GM12892 (cell line): ENCODE data around the gene MYO16.
"Not testable (repeated sequence)": the region's sequence is repeated elsewhere in the genome, so short reads cannot be mapped to it uniquely, and the experiment has no call there.

ENCODE experiments used
- DNase-seq: peaks from one replicate; pipeline ENCODE4 v3.0.0; 2011; ENCODE audit not compliant: insufficient read length
- FAIRE-seq: peaks from 2 replicates; lab custom pipeline; 2011; peaks lifted over from hg19 to GRCh38; lab: Jason Lieb, UNC
- POLR2A ChIP-seq: IDR thresholded peaks from 2 replicates; pipeline ENCODE4 v1.6.1; 2011; ENCODE audit warnings: low read depth, low read length, control low read depth
- POLR2AphosphoS5 ChIP-seq: IDR thresholded peaks from 2 replicates; pipeline ENCODE4 v1.6.1; 2011; ENCODE audit warnings: low read depth, low read length, control low read depth
- TAF1 ChIP-seq: IDR thresholded peaks from 2 replicates; pipeline ENCODE4 v1.6.1; 2011; ENCODE audit warnings: low read depth, mild to moderate bottlenecking, control low read depth, low read length, borderline replicate concordance

MYO16 gene

DNA sequence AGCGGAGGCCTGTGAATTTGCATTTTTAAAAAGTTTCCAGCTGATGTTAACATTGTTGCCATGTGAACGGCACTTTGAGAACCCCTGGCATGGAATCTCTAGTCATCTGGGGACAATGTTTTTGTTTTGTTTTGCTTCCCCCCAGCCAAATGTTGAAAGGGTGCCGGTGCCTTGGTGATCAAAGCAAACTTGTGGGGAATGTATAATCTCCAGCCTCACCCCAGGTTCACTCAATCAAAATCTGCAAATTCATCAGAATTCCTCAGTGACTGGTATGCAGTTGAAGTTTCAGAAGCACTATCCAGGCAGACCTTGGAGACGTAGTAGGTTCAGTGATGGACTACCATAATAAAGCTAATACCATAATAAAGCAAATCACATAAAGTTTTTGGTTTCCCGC lies 428.7 kb downstream of the MYO16 start:
- TF ChIP-seq POLR2A = no peak
- DNase-seq (no peak), FAIRE-seq (no peak)

DNA sequence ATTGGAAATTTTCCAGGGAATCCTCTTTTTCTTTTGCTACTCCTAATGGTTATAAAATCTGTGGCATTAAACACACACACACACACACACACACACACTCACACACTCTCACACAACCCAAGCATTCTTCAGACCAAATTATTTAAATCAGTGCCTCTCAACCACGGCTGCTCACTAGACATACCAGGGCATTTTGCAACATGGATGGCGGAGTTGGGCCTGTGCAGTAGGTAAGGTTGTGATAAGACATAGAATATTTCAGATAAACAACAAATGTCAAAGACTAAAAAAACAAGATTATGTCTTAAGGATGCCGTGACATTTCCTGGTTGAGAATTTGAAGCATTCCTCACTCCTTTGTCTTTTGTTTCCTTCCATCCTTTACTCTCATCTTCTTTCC lies 443.1 kb downstream of the MYO16 start:
- TF ChIP-seq POLR2AphosphoS5 (no peak), TAF1 (no peak), POLR2A (no peak)
- no peak for FAIRE-seq
- DNase-seq = no peak

DNA sequence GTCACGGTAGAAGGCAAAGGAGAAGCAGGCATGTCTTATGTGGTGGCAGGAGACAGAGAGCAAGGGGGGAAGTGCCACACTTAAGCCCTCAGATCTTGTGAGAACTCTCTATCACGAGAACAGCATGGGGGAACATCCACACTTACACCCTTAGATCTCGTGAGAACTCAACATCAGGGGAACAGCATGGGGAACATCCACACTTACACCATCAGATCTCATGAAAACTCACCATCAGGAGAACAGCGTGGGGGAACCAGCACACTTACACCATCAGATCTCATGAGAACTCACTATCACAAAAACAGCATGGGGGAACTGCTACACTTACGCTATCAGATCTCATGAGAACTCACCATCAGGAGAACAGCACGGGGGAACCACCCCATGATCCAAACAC lies 445.0 kb downstream of the MYO16 start:
- FAIRE-seq (no peak), DNase-seq (no peak)
- TF ChIP-seq TAF1 = no peak
- TF ChIP-seq POLR2AphosphoS5 = no peak
- TF ChIP-seq POLR2A = no peak

DNA sequence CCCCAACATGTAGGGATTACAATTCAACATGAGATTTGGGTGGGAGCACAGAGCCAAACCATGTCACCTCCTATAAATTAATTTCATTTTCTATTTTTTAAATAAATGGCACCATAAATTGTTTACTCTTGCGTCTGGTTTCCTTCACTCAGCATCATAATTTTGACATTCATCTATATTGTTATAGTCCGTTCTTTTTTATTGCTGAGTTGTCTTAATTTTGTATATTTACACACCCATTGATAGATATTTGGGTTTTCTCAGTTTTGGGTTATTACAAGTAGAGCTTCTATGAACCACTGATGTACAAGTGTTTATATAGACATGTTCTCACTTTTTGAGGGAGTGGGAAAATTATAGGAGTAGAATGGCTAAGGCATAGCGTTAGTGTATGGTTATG lies 445.4 kb downstream of the MYO16 start:
- no peak for FAIRE-seq
- no peak for TF ChIP-seq POLR2A
- no peak for TF ChIP-seq POLR2AphosphoS5
- no peak for TF ChIP-seq TAF1
- DNase-seq = no peak

DNA sequence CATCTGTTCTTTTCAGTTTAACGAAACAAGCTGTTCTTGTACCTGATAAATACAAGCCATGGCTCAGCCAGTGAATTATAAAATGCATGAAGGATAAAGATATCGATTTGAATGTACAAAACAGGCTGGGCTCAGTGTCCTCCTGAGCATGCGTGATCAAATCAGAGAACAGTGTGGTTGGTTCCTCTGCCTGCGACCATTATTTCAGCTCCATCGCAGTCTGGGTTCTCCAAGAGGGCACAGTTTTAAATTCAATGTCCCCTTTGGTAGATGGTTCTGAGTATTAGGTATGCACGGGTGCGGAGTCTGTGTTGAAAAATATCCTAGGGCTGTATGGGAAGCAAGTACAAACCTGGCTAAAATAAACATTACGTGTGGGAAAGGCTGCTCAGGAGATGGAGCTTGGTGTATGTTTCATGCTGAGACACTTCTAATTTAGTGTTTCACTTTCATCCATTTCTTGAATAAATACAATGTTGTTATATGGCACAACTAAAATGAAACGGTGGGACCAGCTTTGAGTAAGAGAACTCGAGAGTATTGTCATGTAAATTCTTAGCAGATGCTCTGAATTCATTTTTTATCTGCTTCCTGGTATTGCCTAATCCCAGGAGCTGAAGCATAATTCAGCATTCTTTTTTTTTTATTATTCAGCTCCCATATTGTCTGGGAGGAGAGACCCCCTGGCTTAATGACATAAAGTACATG lies 458.7 kb downstream of the MYO16 start:
- no peak for FAIRE-seq
- no peak for DNase-seq
- TF ChIP-seq TAF1 (no peak), POLR2AphosphoS5 (no peak), POLR2A (no peak)

DNA sequence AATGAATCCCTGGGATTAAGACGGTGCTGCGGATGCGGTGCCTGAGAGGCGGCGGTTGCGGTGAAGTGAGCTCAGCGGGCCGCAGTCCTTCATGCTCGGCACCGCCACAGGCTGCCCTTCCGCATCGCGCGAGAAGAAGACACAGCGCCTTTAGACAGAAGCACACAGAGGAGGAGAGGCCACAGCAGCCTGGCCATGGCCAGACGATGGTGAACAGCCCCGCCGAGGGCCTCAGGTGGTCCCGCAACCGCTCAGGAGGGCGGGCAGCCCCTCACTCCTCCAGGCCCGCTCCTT lies 459.2 kb downstream of the MYO16 start:
- TF ChIP-seq POLR2AphosphoS5 (no peak), TAF1 (no peak), POLR2A (no peak)
- no peak for FAIRE-seq

DNA sequence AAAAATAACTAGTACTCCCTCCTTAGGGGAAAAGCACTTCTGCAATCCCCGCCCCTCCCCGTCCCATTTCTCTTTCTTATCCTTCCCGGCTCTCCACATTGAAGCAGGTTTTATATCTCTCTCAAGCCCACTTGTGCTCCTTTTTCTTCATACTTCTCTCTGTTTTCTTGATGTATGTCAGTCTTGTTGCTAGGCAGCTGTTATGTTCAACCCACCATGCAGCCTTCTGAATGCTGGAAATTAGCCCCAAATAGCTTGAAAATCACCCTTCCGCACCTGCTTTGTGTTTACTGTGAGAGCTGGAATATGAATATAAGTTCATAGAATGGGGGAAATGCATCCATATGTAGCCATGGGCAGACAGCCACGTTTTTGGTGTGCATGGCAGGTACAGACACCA lies 461.4 kb downstream of the MYO16 start:
- no peak for DNase-seq
- no peak for FAIRE-seq
- TF ChIP-seq POLR2AphosphoS5 (no peak), POLR2A (no peak), TAF1 (no peak)

More for the DNA sequence above, 459.2 kb downstream of the MYO16 start:
- no peak for DNase-seq

DNA sequence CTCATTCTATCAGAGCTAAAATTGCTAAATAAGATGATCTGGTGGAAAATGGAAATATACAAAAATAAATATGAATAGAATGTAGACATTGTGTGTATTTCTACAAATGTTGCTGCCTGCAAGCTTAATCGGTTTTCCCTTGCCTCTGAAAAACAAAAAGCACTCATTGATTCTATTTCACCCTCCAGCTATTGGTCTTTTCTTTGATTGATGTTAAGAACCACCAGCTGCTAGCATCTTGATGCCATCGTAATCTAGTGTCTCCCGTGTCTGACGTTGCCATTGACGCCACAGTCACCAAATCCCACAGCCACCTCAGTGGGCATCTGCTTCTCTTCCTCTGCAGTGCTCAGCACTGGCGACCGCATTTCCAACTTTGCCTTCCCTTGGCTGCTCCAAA lies 461.8 kb downstream of the MYO16 start:
- DNase-seq (no peak), FAIRE-seq (no peak)
- TF ChIP-seq TAF1 (no peak), POLR2A (no peak), POLR2AphosphoS5 (no peak)

DNA sequence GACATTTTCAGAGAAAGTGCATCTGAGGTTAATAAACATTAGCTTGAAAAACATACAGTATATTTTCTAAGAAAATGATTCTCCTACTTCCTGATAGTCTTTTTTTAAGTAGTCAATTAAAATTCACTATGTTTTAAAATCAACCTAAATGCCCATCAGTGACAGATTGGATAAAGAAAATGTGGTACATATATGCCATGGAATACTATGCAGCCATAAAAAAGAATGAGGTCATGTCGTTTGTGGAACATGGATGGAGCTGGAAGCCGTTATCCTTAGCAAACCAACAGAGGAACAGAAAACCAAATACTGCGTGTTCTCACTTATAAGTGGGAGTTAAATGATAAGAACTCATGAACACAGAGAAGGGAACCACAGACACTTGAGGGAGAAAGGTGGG lies 462.8 kb downstream of the MYO16 start:
- FAIRE-seq, DNase-seq: not testable (repeated sequence)

DNA sequence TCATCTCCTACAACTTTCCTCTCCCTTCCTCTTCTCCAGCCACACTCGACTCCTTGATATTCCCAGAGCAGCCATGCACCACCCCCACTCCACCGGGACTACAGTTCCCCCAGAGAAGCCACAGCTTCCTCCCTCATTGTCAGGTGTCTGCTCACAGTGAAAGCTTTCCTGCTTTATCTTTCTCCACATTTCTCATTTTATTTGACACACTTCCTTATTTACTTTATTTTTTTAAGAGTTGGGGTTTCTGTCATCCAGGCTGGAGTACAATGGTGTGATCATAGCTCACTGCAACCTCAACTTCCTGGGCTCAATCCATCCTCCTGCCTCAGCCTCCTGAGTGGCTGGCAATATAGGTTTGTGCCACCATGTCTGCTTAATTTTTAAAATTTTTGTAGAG lies 464.6 kb downstream of the MYO16 start:
- DNase-seq (no peak), FAIRE-seq (no peak)
- TF ChIP-seq TAF1 = no peak
- TF ChIP-seq POLR2A = no peak
- TF ChIP-seq POLR2AphosphoS5 = no peak

DNA sequence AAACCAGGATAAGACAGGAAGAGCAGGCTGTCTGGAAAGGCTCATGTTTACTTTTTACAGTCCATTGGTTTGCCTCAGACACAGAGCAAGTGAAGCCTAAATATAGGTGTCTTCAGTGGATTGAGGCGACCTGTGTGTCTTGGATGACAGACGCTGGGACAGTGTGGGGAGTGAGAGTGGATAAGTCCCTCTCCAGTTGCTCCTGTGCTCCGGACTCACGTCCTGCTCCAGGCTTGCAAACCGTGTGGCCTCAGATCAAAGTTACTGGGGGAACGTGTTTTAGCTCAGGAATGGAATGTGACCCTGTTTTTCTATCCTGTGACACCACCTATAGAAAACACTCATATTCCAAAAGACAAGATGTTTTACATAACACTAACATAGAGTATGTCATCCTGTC lies 465.7 kb downstream of the MYO16 start:
- FAIRE-seq (no peak), DNase-seq (no peak)
- no peak for TF ChIP-seq POLR2AphosphoS5
- no peak for TF ChIP-seq TAF1
- no peak for TF ChIP-seq POLR2A

DNA sequence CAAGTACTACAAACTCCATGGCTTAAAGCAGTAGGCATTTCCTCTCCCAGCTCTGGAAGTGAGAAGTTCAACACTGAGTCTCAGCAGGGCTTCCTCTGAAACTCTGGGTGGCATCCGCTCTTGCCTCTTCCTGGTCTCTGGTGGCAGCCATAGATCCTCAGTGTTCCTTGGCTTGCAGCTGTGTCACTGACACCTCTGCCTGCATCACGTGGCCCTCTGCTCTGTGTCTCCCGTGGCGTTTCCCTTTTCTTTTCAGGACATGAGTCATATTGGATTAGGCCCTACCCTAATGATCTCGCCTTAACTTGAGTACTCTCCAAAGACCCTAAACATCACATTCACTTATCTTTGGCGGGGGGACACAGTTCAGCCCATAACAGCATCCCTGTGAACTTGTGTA lies 466.7 kb downstream of the MYO16 start:
- DNase-seq (no peak), FAIRE-seq (no peak)
- TF ChIP-seq POLR2AphosphoS5 = no peak
- no peak for TF ChIP-seq POLR2A
- TF ChIP-seq TAF1 = no peak

DNA sequence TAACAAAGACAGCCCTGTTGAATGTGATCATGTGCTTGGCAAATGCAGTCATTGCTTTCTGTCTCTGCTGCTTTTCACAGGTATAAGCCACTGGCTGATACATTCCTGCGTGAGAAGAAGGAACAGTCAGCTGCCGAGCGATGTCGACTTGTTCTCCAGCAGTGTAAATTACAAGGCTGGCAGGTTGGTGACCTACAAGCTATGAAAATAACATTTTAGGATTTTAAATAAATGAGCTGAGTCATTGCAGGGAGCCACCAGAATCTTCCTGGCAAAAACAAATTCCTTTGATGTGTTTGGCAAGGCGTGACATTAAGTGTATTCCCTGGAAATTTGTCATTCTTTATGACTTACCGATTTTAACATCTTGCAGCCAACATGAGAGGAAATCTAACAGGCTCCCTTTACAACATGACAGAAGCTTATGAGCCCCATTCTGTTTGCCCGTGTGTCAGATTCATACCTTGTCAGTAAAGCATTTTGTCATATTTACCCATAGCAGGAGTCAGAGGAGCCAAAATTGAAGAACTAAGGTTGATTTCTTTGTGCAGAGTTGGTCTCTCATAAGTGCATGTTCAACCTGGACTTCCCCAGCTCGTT lies 471.4 kb downstream of the MYO16 start:
- DNase-seq = no peak
- no peak for FAIRE-seq
- no peak for TF ChIP-seq POLR2A
- TF ChIP-seq POLR2AphosphoS5 = no peak
- TF ChIP-seq TAF1 = no peak
